Neural cell (in vitro differentiated cells): Measurements from ENCODE around the gene TENM3. TPM values are rescaled to one million over a fixed set of nuclear protein-coding genes. Genes with fewer than 3 reads are reported as not detected.

Experiments used
- H2AFZ ChIP-seq: fragments of 200-600, 300-800 bp; sonication (generic), shearing (Covaris generic); 2 replicates; pipeline ENCODE4 v1.6.0; 2014; ENCODE audit warnings: low read depth, mild to moderate bottlenecking, antibody characterized with exemption, low read length, moderate library complexity
- H3F3A ChIP-seq: fragments of 200-600 bp; shearing (Covaris generic); 2 replicates; pipeline ENCODE4 v1.6.1; 2016; ENCODE audit warnings: mild to moderate bottlenecking, moderate library complexity, mixed read lengths, antibody characterized with exemption, low read length; ENCODE audit not compliant: insufficient read depth, poor library complexity, severe bottlenecking
- H3K27ac ChIP-seq: fragments of 200-600, 300-800 bp; sonication (generic), shearing (Covaris generic); 2 replicates; pipeline ENCODE4 v1.5.1; 2014; ENCODE audit warnings: mild to moderate bottlenecking, low read length, moderate library complexity
- H3K27me3 ChIP-seq: fragments of 300-800, 200-600 bp; sonication (generic), shearing (Covaris generic); 2 replicates; pipeline ENCODE4 v1.6.0; 2014; ENCODE audit warnings: mild to moderate bottlenecking, low read depth, low read length, moderate library complexity; ENCODE audit not compliant: insufficient read depth
- H3K36me3 ChIP-seq: fragments of 300-800, 200-600 bp; sonication (generic), shearing (Covaris generic); 2 replicates; pipeline ENCODE4 v1.5.1; 2014; ENCODE audit warnings: mild to moderate bottlenecking, antibody characterized with exemption, low read length, moderate library complexity; ENCODE audit not compliant: insufficient read depth
- H3K4me2 ChIP-seq: fragments of 300-800, 200-600 bp; sonication (generic), shearing (Covaris generic); 2 replicates; pipeline ENCODE4 v1.6.0; 2014; ENCODE audit warnings: mild to moderate bottlenecking, low read length
- H3K4me3 ChIP-seq: fragments of 300-800, 200-600 bp; sonication (generic), shearing (Covaris generic); 2 replicates; pipeline ENCODE4 v1.5.1; 2014; ENCODE audit warnings: mild to moderate bottlenecking, low read length, moderate library complexity
- H3K79me2 ChIP-seq: fragments of 200-600 bp; shearing (Covaris generic); replicated peaks from 2 replicates; pipeline ENCODE4 v1.6.0; 2014; ENCODE audit warnings: mild to moderate bottlenecking, low read length, moderate library complexity; ENCODE audit not compliant: insufficient read depth
- H3K9ac ChIP-seq: fragments of 300-800, 200-600 bp; sonication (generic), shearing (Covaris generic); 2 replicates; pipeline ENCODE4 v1.6.1; 2016; ENCODE audit warnings: mild to moderate bottlenecking, low read length, mixed read lengths
- H3K9me2 ChIP-seq: fragments of 200-600 bp; shearing (Covaris generic); 2 replicates; pipeline ENCODE4 v1.6.1; 2016; ENCODE audit warnings: mild to moderate bottlenecking, low read length, mixed read lengths; ENCODE audit not compliant: insufficient read depth
- H3K9me3 ChIP-seq: fragments of 200-600, 300-800 bp; sonication (generic), shearing (Covaris generic); 2 replicates; pipeline ENCODE4 v1.6.1; 2016; ENCODE audit warnings: mild to moderate bottlenecking, mixed run types, low read length, moderate library complexity, mixed read lengths
- H4K20me1 ChIP-seq: fragments of 200-600 bp; shearing (Covaris generic); 2 replicates; pipeline ENCODE4 v1.6.1; 2016; ENCODE audit warnings: mild to moderate bottlenecking, mixed run types; ENCODE audit not compliant: insufficient read depth
- EP300 ChIP-seq: fragments of 450-650 bp; conservative IDR thresholded peaks from 2 replicates; pipeline ENCODE4 v1.6.1; 2014; ENCODE audit warnings: antibody characterized with exemption, mild to moderate bottlenecking, moderate library complexity; ENCODE audit not compliant: poor library complexity, severe bottlenecking
- EZH2 ChIP-seq: fragments of 200-600, 300-800 bp; shearing (Covaris generic), sonication (generic); IDR thresholded peaks from 2 replicates; pipeline ENCODE4 v1.6.1; 2014; ENCODE audit warnings: antibody characterized with exemption, low read length, borderline replicate concordance, mild to moderate bottlenecking; ENCODE audit not compliant: insufficient read depth, poor library complexity, severe bottlenecking
- MXI1 ChIP-seq: fragments of 450-650 bp; conservative IDR thresholded peaks from 2 replicates; pipeline ENCODE4 v1.6.1; 2014; ENCODE audit warnings: antibody characterized with exemption, mild to moderate bottlenecking; ENCODE audit not compliant: poor library complexity, severe bottlenecking
- POLR2AphosphoS5 ChIP-seq: IDR thresholded peaks from 2 replicates; pipeline ENCODE4 v1.6.1; 2012
- RAD21 ChIP-seq: fragments of 450-650 bp; conservative IDR thresholded peaks from 2 replicates; pipeline ENCODE4 v1.6.1; 2014; ENCODE audit warnings: antibody characterized with exemption, mild to moderate bottlenecking, moderate library complexity
- SMC3 ChIP-seq: fragments of 450-650 bp; conservative IDR thresholded peaks from 2 replicates; pipeline ENCODE4 v1.6.1; 2014; ENCODE audit warnings: antibody characterized with exemption, mild to moderate bottlenecking, moderate library complexity; ENCODE audit not compliant: poor library complexity
- TAF1 ChIP-seq: IDR thresholded peaks from 2 replicates; pipeline ENCODE4 v1.6.1; 2012; ENCODE audit warnings: low read depth
- polyA plus RNA-seq: library from polyadenylated mRNA; depleted of rRNA; stranded (reverse); fragments of >200 nt; gene quantifications from 2 replicates; pipeline ENCODE4 v1.2.3, GENCODE V29; 2014
- TF ChIP-seq, protein P1 (sequence below): IDR thresholded peaks from 2 replicates; pipeline ENCODE4 v1.6.1; 2012; ENCODE audit warnings: borderline replicate concordance
- TF ChIP-seq, protein P2 (sequence below): fragments of 450-650 bp; IDR thresholded peaks from 2 replicates; pipeline ENCODE4 v1.5.1; 2014; ENCODE audit warnings: antibody characterized with exemption, mild to moderate bottlenecking, moderate library complexity; ENCODE audit not compliant: poor library complexity, severe bottlenecking

TENM3 gene
- polyA plus RNA-seq, 1 donor from 2014 or later: 7.3 TPM

DNA sequence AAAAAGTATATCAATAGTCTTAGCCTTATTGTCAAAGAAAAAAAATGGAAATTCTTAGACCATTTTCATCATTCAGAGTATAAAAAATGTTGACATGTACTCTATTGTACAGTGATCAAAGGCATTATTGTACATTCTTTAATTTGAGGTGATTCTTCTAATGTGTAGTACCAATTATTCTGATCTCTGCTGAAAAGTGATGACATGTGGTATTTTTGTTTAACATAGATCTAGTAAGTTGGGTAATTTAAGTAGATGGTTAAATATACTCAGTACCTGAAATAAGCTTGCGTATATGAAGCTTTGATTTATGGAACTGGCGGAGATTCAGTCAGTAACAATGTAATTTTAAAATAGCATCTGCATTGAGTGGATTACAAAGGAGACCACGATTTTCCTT is 5.1 kb downstream of the TENM3 start:
- no peak overlapping the region for H3K9ac ChIP-seq
- no peaks in the 10 kb centered on the region for H3K9me2 ChIP-seq
- H3K4me3 ChIP-seq: no peak overlapping the region
- H3F3A ChIP-seq: no peaks in the 10 kb centered on the region
- H3K9me3 ChIP-seq: no peaks in the 10 kb centered on the region
- H3K4me2 ChIP-seq: no peak overlapping the region
- H3K79me2 ChIP-seq: no peaks in the 10 kb centered on the region
- no peak overlapping the region for H2AFZ ChIP-seq
- no peak overlapping the region for H3K27ac ChIP-seq
- TF ChIP-seq POLR2AphosphoS5: no peak
- no peak for TF ChIP-seq EP300
- no peak for TF ChIP-seq SMC3
- TF ChIP-seq, protein P1, sequence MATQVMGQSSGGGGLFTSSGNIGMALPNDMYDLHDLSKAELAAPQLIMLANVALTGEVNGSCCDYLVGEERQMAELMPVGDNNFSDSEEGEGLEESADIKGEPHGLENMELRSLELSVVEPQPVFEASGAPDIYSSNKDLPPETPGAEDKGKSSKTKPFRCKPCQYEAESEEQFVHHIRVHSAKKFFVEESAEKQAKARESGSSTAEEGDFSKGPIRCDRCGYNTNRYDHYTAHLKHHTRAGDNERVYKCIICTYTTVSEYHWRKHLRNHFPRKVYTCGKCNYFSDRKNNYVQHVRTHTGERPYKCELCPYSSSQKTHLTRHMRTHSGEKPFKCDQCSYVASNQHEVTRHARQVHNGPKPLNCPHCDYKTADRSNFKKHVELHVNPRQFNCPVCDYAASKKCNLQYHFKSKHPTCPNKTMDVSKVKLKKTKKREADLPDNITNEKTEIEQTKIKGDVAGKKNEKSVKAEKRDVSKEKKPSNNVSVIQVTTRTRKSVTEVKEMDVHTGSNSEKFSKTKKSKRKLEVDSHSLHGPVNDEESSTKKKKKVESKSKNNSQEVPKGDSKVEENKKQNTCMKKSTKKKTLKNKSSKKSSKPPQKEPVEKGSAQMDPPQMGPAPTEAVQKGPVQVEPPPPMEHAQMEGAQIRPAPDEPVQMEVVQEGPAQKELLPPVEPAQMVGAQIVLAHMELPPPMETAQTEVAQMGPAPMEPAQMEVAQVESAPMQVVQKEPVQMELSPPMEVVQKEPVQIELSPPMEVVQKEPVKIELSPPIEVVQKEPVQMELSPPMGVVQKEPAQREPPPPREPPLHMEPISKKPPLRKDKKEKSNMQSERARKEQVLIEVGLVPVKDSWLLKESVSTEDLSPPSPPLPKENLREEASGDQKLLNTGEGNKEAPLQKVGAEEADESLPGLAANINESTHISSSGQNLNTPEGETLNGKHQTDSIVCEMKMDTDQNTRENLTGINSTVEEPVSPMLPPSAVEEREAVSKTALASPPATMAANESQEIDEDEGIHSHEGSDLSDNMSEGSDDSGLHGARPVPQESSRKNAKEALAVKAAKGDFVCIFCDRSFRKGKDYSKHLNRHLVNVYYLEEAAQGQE: no peak
- TF ChIP-seq MXI1: no peak
- no peak for TF ChIP-seq EZH2
- TF ChIP-seq, protein P2, sequence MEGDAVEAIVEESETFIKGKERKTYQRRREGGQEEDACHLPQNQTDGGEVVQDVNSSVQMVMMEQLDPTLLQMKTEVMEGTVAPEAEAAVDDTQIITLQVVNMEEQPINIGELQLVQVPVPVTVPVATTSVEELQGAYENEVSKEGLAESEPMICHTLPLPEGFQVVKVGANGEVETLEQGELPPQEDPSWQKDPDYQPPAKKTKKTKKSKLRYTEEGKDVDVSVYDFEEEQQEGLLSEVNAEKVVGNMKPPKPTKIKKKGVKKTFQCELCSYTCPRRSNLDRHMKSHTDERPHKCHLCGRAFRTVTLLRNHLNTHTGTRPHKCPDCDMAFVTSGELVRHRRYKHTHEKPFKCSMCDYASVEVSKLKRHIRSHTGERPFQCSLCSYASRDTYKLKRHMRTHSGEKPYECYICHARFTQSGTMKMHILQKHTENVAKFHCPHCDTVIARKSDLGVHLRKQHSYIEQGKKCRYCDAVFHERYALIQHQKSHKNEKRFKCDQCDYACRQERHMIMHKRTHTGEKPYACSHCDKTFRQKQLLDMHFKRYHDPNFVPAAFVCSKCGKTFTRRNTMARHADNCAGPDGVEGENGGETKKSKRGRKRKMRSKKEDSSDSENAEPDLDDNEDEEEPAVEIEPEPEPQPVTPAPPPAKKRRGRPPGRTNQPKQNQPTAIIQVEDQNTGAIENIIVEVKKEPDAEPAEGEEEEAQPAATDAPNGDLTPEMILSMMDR: no peak
- no peak for TF ChIP-seq RAD21
- no peak for TF ChIP-seq TAF1
- no peaks in the 10 kb centered on the region for H4K20me1 ChIP-seq
- no peaks in the 10 kb centered on the region for H3K27me3 ChIP-seq
- no peaks in the 10 kb centered on the region for H3K36me3 ChIP-seq

DNA sequence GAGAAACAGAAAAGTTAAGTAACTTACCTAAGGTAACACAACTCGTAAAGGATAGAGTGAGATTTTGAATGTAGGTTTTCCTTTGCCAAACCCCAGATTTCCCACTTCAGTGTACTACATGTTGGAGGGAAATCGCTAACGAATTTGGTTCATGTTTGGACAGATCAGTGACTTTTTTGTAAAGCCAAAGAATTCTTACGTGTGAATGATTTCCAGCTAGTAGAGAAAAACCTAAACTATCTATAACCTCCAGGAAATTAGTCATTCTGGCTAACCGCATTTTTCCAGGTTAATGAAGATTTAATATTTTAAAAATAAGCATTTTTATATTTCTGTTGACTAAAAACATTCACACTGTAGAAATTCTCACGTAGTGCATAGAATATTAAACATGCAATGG is 7.2 kb downstream of the TENM3 start:
- no peaks in the 10 kb centered on the region for H3F3A ChIP-seq
- H3K4me2 ChIP-seq: no peak overlapping the region
- H4K20me1 ChIP-seq: no peaks in the 10 kb centered on the region
- H3K9me3 ChIP-seq: no peaks in the 10 kb centered on the region
- H3K36me3 ChIP-seq: no peaks in the 10 kb centered on the region
- TF ChIP-seq, protein P2: no peak
- TF ChIP-seq TAF1: no peak
- no peak overlapping the region for H3K4me3 ChIP-seq
- no peaks in the 10 kb centered on the region for H3K9me2 ChIP-seq
- no peaks in the 10 kb centered on the region for H3K79me2 ChIP-seq
- H3K9ac ChIP-seq: no peak overlapping the region
- no peaks in the 10 kb centered on the region for H3K27me3 ChIP-seq
- no peak overlapping the region for H2AFZ ChIP-seq
- H3K27ac ChIP-seq: no peak overlapping the region
